HUES64 (cell line): ENCODE results near the gene ABCD3. TPM values are rescaled to one million over a fixed set of nuclear protein-coding genes. Genes with fewer than 3 reads are reported as not detected.
"Not testable (repeated sequence)": the region's sequence is repeated elsewhere in the genome, so short reads cannot be mapped to it uniquely, and the experiment has no call there.

Experiments
- H3K27ac ChIP-seq: 2 replicates; pipeline ENCODE4 v1.7.0; 2013; ENCODE audit warnings: low read depth, low read length, inconsistent platforms
- H3K27me3 ChIP-seq: 2 replicates; pipeline ENCODE4 v1.6.1; 2013; ENCODE audit warnings: mild to moderate bottlenecking, low read length; ENCODE audit not compliant: insufficient read depth
- H3K36me3 ChIP-seq: 2 replicates; pipeline ENCODE4 v1.6.1; 2013; ENCODE audit warnings: mild to moderate bottlenecking, low read length; ENCODE audit not compliant: insufficient read depth
- H3K4me1 ChIP-seq: 2 replicates; pipeline ENCODE4 v1.6.1; 2013; ENCODE audit warnings: mild to moderate bottlenecking, low read length, moderate library complexity; ENCODE audit not compliant: insufficient read depth
- H3K4me3 ChIP-seq: 2 replicates; pipeline ENCODE4 v1.5.1; 2013; ENCODE audit warnings: mild to moderate bottlenecking, low read length, moderate library complexity
- H3K9ac ChIP-seq: 2 replicates; pipeline ENCODE4 v1.6.1; 2013; ENCODE audit warnings: mild to moderate bottlenecking, low read depth, low read length
- H3K9me3 ChIP-seq: 2 replicates; pipeline ENCODE4 v1.6.1; 2013; ENCODE audit warnings: low read depth, low read length; ENCODE audit not compliant: insufficient read depth
- WGBS: fragments of 150-250, 120-280 bp; methylation state at CpG from one replicate; pipeline ENCODE4 v1.1.7; 2013; ENCODE audit warnings: missing lambda C conversion rate; 5-methylcytosine and 5-hydroxymethylcytosine counted together
- polyA plus RNA-seq, 2 experiments: library from polyadenylated mRNA; stranded (reverse); fragments of 50-300 nt; gene quantifications; one replicate each; pipeline ENCODE4 v1.2.3, GENCODE V29; 2013

ABCD3 gene
- polyA plus RNA-seq (2013, experiment 1 of 2): 20.3 TPM
- polyA plus RNA-seq (2013, experiment 2 of 2): 21.6 TPM

DNA sequence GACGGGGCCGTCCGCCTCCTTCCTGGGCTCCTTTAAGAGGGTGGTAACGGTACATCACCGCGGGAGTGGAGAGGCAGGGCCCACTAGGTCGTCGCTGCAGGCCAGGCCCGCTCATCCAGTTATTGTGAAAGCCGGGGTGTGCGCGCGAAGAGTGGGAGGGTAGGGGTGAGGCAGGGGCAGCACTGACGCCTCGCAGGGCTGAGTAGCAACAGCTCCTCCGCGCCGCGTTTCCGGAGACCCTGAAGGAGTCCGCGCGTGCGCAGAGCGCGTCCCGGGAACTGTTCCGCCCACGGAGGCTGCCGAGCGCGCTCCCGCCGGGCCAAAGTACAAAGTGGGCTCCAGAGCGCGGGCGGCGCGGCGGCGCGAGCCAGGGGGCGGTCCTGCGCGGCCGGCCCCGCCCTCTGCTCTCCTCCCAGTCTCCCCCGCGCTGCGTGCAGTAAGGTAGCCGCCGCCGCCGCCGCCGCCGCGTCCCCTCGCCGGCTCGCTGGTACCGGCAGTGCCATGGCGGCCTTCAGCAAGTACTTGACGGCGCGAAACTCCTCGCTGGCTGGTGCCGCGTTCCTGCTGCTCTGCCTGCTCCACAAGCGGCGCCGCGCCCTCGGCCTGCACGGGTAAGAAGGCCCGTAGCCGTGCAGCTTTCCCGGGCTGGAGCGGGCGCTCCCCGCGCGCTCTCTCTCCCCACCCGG, at the start of gene ABCD3:
Gene ABCD3 (plus strand): TSS at position 412 of the 686 bp plus-strand sequence. CDS start 90 bp downstream, at position 502.
- peak within 1 kb of the TSS; percentile 70 for H3K4me3 ChIP-seq
- no peaks in the 10 kb centered on the region for H3K36me3 ChIP-seq
- WGBS: under 1% methylated on average over 84 of the region's 84 CpGs
- peak within 1 kb of the TSS; percentile 75 for H3K9ac ChIP-seq
- H3K4me1 ChIP-seq: peaks cover 12% of the 10 kb centered on the region; the same call in 1 of the 2 replicates
- H3K27ac ChIP-seq: peak within 1 kb of the TSS; percentile 70; the same call in 1 of the 2 replicates
- no peaks in the 10 kb centered on the region for H3K9me3 ChIP-seq
- peaks cover 27% of the 10 kb centered on the region for H3K27me3 ChIP-seq

DNA sequence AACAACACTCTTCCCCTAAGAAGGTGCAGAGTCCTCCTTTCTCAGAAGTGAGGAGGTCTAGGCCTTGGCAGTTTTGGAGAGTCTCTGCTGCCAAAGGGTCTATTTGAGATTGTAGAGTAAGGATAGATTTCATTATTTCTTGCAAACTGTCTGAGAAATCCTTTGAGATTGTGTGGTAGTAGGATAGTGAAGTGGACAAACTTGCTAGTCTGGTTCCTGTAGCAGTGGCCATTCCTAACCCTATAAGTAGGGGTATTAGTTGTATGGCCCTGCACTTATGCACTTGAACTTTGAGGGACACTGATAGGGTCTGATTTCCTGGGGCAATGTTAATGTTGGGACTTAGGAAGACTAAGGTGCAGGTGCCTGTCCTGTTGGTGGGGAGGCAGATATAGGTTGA, 45.4 kb upstream of the ABCD3 start:
- H3K36me3 ChIP-seq, H3K27ac ChIP-seq, H3K4me3 ChIP-seq, H3K9ac ChIP-seq, H3K4me1 ChIP-seq, H3K27me3 ChIP-seq: not testable (repeated sequence)
- H3K9me3 ChIP-seq: peaks cover 24% of the 10 kb centered on the region

DNA sequence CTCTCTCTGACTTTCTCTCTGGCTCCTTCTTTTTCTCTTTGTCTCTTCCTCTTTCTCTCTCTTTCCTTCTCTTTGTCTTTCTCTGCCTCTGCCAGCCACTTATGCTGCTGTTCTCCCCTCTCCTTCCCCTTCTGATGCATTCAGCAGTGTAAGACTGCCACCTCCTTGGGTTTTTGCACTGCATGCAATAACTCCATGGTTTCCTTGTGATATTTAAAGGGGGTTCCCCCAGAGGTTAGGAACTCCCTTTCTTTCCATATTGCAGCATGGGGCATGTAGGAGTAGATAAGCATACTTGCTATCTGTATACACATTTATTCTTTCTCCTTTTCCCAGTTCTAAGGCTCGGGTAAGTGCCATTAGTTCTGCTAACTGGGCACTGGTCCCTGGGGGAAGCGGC, 44.9 kb upstream of the ABCD3 start:
- H3K4me3 ChIP-seq, H3K27me3 ChIP-seq, H3K36me3 ChIP-seq, H3K9ac ChIP-seq, H3K27ac ChIP-seq, H3K4me1 ChIP-seq: not testable (repeated sequence)
- peaks cover 24% of the 10 kb centered on the region for H3K9me3 ChIP-seq
- no CpG with 5 or more reads among the region's 2 CpGs for WGBS

DNA sequence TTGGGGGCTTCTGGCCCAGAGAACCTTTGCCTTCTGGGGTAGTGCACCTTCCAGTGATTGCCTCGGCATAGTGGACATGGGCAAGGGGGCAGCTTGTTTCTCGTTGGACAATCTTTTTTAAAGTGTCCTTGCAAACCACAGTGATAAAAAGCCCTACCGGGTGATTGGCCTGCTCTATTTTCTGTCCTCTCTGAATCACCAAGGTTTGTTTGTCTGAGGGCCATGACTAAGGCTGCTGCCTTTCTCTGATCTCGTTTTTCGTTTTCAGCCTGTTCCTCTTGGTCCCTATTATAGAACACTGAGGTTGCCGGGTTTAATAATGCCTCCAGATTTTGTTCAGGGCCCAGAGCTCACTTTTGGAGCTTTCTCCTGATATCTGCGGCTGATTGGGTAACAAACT, 42.5 kb upstream of the ABCD3 start:
- not testable (repeated sequence) for H3K27ac ChIP-seq, H3K4me3 ChIP-seq, H3K27me3 ChIP-seq, H3K9ac ChIP-seq, H3K36me3 ChIP-seq, H3K4me1 ChIP-seq
- 96% methylated on average over 7 of the region's 7 CpGs for WGBS
- peaks cover 13% of the 10 kb centered on the region for H3K9me3 ChIP-seq

DNA sequence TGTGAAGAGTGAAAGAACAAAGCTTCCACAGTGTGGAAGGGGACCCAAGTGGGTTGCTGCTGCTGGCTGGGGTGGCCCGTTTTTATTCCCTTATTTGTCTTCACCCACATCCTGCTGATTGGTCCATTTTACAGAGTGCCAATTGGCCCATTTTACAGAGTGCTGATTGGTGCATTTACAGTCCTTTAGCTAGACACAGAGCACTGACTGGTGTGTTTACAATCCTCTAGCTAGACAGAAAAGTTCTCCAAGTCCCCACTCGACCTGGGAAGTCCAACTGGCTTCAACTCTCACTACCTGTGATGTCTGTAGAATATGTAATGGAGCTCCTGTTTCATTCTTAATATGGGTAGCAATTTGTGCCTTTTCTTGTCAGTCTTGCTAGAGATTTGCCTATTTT, 39.7 kb upstream of the ABCD3 start:
- not testable (repeated sequence) for H3K36me3 ChIP-seq, H3K4me1 ChIP-seq, H3K9ac ChIP-seq, H3K27ac ChIP-seq, H3K27me3 ChIP-seq, H3K9me3 ChIP-seq, H3K4me3 ChIP-seq
- 91% methylated on average over 2 of the region's 2 CpGs for WGBS

DNA sequence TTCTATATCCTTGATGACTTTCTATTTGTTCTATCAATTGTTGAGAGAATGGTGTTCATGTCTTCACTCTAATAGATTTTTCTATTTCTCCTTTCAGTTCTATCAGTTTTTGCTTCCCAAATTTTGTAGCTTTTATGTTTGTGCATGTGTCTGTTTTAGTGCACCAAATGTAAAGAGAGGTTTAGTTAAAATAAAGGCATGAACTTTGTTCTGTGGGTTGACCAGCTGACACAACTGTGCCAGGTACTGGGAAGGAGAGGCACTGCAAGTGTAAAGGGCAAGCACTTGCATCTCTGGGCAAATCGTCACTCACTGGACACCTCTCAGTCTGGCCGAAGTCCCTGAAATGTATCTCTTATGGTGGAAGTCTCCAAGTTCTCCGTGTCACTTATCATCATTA, 38.6 kb upstream of the ABCD3 start:
- Histone ChIP-seq H3K4me3 (no peak overlapping the region), H3K9ac (no peak overlapping the region), H3K27me3 (no peaks in the 10 kb centered on the region), H3K4me1 (no peaks in the 10 kb centered on the region), H3K9me3 (no peaks in the 10 kb centered on the region), H3K27ac (no peak overlapping the region), H3K36me3 (no peaks in the 10 kb centered on the region)
- 89% methylated on average over 3 of the region's 3 CpGs for WGBS

DNA sequence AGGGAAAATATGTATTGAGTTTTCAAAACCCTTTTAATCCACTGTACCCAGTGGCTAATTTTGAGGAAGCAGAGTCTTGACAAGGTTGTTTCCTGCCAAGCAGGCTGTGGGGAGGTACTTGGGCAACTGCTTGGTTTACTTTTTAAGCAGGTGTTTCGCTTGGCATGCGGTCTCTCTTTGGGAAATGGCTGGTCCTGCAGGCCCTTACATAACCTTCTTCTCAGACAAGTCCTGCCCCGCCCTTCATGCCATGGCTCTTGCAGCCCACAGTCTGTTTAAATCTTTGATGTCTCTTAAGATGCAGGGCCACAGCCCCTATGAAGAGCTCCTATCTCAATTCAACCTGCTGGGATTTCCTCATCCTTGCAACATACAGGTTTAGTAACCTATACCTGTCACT, 36.0 kb upstream of the ABCD3 start:
- Histone ChIP-seq H3K9ac (no peak overlapping the region), H3K9me3 (no peaks in the 10 kb centered on the region), H3K4me3 (no peak overlapping the region), H3K27me3 (no peaks in the 10 kb centered on the region), H3K27ac (no peak overlapping the region), H3K36me3 (no peaks in the 10 kb centered on the region), H3K4me1 (no peaks in the 10 kb centered on the region)
- WGBS: 93% methylated on average over 3 of the region's 3 CpGs

DNA sequence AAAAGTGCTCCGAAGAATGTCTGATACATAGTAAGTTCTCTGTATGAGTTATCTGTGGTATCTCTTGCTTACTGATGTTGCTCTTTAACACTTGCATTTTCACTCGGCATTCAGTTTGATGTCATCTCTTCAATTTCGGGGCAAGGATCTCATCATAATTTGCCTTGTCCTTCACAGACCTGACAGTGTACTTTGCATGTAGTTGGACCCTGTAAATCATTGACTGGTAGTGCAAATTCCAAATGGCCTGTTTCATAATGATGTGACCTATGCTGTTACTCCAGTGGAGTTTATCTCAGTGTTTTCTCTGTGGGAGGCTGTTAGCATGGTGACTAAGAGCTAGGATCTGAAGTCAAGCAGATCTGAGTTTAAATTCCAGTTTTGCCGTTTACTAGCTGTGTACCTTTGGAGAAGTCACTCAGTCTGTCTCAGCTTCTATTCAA, 34.2 kb upstream of the ABCD3 start:
- Histone ChIP-seq H3K9ac (no peak overlapping the region), H3K9me3 (no peaks in the 10 kb centered on the region), H3K4me3 (no peak overlapping the region), H3K27me3 (no peaks in the 10 kb centered on the region), H3K27ac (no peak overlapping the region), H3K36me3 (no peaks in the 10 kb centered on the region), H3K4me1 (no peaks in the 10 kb centered on the region)
- 89% methylated on average over 4 of the region's 4 CpGs for WGBS

DNA sequence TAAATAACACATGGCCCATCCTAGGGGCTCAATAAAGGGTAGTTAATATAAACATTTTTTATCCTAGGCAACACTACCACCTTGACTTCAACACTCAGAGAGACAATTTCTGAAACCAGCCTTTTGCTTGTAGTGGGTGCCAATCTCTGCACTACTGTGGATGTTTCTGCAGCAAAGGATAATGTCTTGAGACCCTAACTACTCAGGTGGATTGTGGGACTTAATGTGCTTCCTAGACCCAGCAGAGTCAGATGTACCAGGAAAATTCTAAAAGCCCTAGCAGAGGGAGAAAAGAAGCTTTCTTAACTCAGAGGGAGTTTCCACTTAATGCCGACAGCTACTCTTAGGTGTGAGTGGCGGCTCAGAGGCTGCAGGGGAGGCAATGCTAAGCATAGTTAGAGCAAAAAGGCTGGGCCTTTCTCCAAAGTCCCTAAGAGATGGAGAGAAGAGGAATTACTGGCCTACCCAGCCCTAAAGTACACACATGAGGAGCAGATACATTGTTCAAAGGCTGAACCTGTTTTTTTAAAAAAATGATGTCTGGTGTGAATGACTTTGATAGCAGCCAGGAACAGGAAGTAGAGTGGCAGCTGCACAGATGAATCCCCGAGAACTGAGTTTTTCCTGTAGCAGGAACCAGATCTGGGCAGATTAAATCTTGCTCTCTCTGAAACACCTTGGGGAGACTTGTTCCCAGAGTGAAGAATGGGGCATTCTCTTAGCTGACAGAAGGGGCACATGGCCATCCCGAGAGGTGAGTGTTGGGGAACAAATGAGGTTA, 33.5 kb upstream of the ABCD3 start:
- Histone ChIP-seq H3K9ac (no peak overlapping the region), H3K4me3 (no peak overlapping the region)
- WGBS: 84% methylated on average over 4 of the region's 4 CpGs

DNA sequence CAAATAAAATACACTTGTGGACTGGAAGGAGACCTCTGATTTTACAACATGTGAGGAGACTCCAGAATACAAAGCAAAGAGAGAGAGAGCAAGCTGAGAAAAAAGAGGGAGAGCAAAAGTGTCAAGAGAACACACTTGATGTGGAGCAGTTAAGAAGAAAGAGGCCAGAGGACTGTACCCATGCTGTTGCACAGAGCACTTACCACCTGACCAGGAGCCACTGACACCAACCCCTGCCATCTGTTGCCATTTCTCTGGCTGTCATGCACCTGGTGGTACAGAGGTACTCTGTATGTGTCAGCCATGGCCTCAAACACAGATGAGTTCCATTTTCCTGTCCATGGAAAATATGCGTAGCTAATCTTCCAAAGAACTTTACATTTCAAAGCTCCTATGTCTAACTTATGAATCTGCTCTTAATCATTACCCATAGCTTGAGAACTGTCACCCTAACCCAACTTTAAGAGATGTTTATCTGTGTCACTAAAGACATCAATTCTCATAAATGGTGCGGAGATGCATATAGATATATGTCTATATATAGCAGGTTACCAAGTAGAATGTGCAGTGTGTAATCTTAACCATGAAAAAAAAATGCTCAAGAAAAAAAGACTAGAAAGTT, 32.8 kb upstream of the ABCD3 start:
- H3K27me3 ChIP-seq: no peaks in the 10 kb centered on the region
- H3K4me1 ChIP-seq: no peaks in the 10 kb centered on the region
- H3K9ac ChIP-seq: no peak overlapping the region
- no peak overlapping the region for H3K27ac ChIP-seq
- H3K4me3 ChIP-seq: no peak overlapping the region
- no peaks in the 10 kb centered on the region for H3K36me3 ChIP-seq
- WGBS: 91% methylated on average over 1 of the region's 2 CpGs
- H3K9me3 ChIP-seq: peaks cover 12% of the 10 kb centered on the region

More for the DNA sequence above, 33.5 kb upstream of the ABCD3 start:
- Histone ChIP-seq H3K9me3 (peaks cover 6% of the 10 kb centered on the region), H3K4me1 (no peaks in the 10 kb centered on the region), H3K27ac (no peak overlapping the region), H3K27me3 (no peaks in the 10 kb centered on the region), H3K36me3 (no peaks in the 10 kb centered on the region)

DNA sequence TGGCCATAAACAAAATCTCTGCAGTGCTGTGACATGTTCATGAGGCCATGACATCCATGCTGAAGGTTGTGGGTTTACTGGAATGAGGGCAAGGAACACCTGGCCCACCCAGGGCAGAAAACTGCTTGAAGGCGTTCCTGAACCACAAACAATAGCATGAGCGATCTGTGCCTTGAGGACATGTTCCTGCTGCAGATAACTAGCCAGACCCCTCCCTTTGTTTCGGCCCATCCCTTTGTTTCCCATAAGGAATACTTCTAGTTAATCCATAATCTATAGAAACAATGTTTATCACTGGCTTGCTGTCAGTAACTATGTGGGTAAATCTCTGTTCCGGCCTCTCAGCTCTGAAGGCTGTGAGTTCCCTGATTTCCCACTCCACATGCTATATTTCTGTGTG, 28.9 kb upstream of the ABCD3 start:
- H3K27ac ChIP-seq: no peak overlapping the region
- no peaks in the 10 kb centered on the region for H3K36me3 ChIP-seq
- H3K27me3 ChIP-seq: no peaks in the 10 kb centered on the region
- H3K9ac ChIP-seq: no peak overlapping the region
- 93% methylated on average over 3 of the region's 4 CpGs for WGBS
- H3K4me1 ChIP-seq: no peaks in the 10 kb centered on the region
- H3K9me3 ChIP-seq: peaks cover 12% of the 10 kb centered on the region
- no peak overlapping the region for H3K4me3 ChIP-seq
